T-helper 1 cell treated with Interleukin-12 subunit alpha and Interleukin-12 subunit beta and Interleukin-4 antibody, amounts not matched to agents 30 μg/mL and 1 μg/mL, for 36 hours (primary cell): ENCODE measurements around the gene CNGA1.

Experiments
- H3K27ac Mint-ChIP-seq: one replicate; pipeline ENCODE4 v1.8.0; 2021; ENCODE audit warnings: mild to moderate bottlenecking, mixed read lengths
- H3K27me3 Mint-ChIP-seq: one replicate; pipeline ENCODE4 v1.8.0; 2021; ENCODE audit warnings: low read depth, mixed read lengths
- H3K36me3 Mint-ChIP-seq: one replicate; pipeline ENCODE4 v1.8.0; 2021; ENCODE audit warnings: low read depth, mixed read lengths
- H3K4me1 Mint-ChIP-seq: one replicate; pipeline ENCODE4 v1.8.0; 2021; ENCODE audit warnings: low read depth, mixed read lengths
- H3K4me3 Mint-ChIP-seq: one replicate; pipeline ENCODE4 v1.8.0; 2021; ENCODE audit warnings: mild to moderate bottlenecking, moderate library complexity, mixed read lengths
- H3K9me3 Mint-ChIP-seq: one replicate; pipeline ENCODE4 v1.8.0; 2021; ENCODE audit warnings: mixed read lengths

CNGA1 gene

GRCh38 chr4:47915378-47915777 is 101.1 kb downstream of the CNGA1 start:
- peaks cover 24% of the 10 kb centered on the region for H3K4me1 Mint-ChIP-seq
- peaks cover 13% of the 10 kb centered on the region for H3K36me3 Mint-ChIP-seq
- H3K9me3 Mint-ChIP-seq = peaks cover 15% of the 10 kb centered on the region
- H3K27ac Mint-ChIP-seq = no peak overlapping the region
- H3K27me3 Mint-ChIP-seq = peaks cover 7% of the 10 kb centered on the region
- H3K4me3 Mint-ChIP-seq = peak overlapping the region; percentile 92

GRCh38 chr4:47914926-47915237 is 101.6 kb downstream of the CNGA1 start:
- peaks cover 25% of the 10 kb centered on the region for H3K4me1 Mint-ChIP-seq
- H3K4me3 Mint-ChIP-seq = peak overlapping the region; percentile 92
- H3K27ac Mint-ChIP-seq = peak overlapping the region; percentile 68
- H3K36me3 Mint-ChIP-seq = peaks cover 16% of the 10 kb centered on the region
- H3K27me3 Mint-ChIP-seq = peaks cover 2% of the 10 kb centered on the region
- peaks cover 15% of the 10 kb centered on the region for H3K9me3 Mint-ChIP-seq

DNA sequence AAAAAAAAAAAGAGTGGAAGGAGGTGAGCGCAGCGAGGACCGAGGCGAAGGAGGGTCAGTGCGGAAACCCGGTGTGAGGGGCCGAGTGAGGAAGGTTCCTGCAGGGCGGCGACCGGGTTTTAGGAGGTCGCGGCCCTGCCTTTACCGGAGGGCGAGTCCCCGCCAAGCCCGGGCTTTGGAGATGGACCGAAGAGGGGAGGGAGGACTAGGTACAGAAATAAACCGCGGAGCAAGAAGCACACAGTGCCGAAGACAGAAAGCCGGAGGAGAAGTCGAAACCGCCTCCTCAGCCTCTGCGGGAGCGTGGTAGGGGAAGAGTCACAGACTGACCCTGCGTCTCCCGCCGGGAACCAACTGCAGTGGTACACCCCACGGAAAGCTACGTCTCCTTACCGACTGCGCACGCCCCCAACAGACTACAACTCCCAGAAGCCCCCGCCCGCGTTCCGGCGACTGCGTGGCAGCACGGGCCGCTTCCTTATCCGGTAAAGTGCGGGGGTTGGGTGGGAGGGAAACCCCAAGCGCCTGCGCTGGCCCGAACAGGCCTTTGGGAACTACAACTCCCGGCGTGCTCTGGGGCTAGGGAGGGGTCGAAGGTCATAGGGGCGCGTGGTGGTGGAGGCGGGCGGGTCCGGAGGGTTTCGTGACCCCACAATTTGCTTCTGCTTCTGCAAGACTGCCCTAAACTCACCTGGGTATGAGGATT is 102.1 kb downstream of the CNGA1 start, which contains the start of gene NFXL1:
Gene NFXL1, minus strand, starts transcription at position 364 of the 706 bp plus-strand sequence. CDS start 380 bp downstream, outside the sequence.
- H3K36me3 Mint-ChIP-seq = peaks cover 16% of the 10 kb centered on the region
- H3K27ac Mint-ChIP-seq = peak within 1 kb of the TSS; percentile 94
- peaks cover 15% of the 10 kb centered on the region for H3K9me3 Mint-ChIP-seq
- peak within 1 kb of the TSS; percentile 92 for H3K4me3 Mint-ChIP-seq
- peaks cover 25% of the 10 kb centered on the region for H3K4me1 Mint-ChIP-seq
- H3K27me3 Mint-ChIP-seq = no peaks in the 10 kb centered on the region

DNA sequence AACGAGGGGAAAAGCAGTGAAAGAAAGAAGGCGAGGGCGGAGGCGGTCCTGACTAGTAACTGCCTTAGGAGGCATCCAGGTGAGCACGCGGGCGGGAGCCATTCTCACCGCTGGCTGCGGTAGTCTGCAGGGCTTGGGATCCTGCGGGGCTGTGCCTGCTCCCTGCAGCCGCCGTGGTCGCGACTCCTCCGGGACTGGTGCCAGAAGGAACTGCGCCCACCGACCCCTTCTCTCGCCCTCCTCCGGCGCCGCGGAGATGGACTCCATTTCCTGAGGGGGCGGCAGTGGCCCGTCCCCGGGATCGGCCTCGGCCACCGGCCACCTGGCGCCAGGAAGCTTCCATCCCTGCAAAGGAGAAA is 102.6 kb downstream of the CNGA1 start:
- peaks cover 17% of the 10 kb centered on the region for H3K36me3 Mint-ChIP-seq
- peaks cover 25% of the 10 kb centered on the region for H3K4me1 Mint-ChIP-seq
- H3K9me3 Mint-ChIP-seq = peaks cover 14% of the 10 kb centered on the region
- H3K4me3 Mint-ChIP-seq = peak overlapping the region; percentile 92
- no peaks in the 10 kb centered on the region for H3K27me3 Mint-ChIP-seq
- peak overlapping the region; percentile 94 for H3K27ac Mint-ChIP-seq

GRCh38 chr4:47913330-47913729 is 103.2 kb downstream of the CNGA1 start:
- peaks cover 27% of the 10 kb centered on the region for H3K4me1 Mint-ChIP-seq

GRCh38 chr4:47907089-47907646 is 109.3 kb downstream of the CNGA1 start:
- H3K36me3 Mint-ChIP-seq = peaks cover 30% of the 10 kb centered on the region
- H3K27ac Mint-ChIP-seq = no peak overlapping the region
- no peaks in the 10 kb centered on the region for H3K9me3 Mint-ChIP-seq
- H3K4me3 Mint-ChIP-seq = no peak overlapping the region
- no peaks in the 10 kb centered on the region for H3K27me3 Mint-ChIP-seq
- peaks cover 11% of the 10 kb centered on the region for H3K4me1 Mint-ChIP-seq

More at GRCh38 chr4:47913330-47913729, 103.2 kb downstream of the CNGA1 start:
- Mint-ChIP-seq H3K27ac (peak overlapping the region; percentile 94), H3K36me3 (peaks cover 19% of the 10 kb centered on the region), H3K27me3 (no peaks in the 10 kb centered on the region), H3K4me3 (peak overlapping the region; percentile 92), H3K9me3 (peaks cover 8% of the 10 kb centered on the region)

DNA sequence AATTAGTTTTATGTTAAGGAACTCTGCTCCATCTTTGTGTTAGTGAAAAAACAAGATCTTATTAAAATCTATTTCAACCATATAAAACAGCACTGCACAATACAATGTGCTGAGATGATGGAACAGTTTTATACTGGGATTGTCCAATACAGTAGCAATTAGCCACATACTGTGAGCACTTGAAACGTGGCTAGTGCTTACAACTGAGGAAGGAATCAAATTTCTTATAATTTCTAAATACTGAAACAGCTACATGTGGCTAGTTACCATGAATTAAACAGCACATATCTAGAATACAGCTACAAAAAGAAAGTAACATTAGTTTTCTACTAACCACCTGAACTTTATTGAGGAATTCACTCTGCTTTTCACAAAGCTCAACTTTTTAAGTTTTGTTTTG is 116.8 kb downstream of the CNGA1 start:
- Mint-ChIP-seq H3K4me3 (no peak overlapping the region), H3K27ac (no peak overlapping the region), H3K36me3 (peaks cover 19% of the 10 kb centered on the region), H3K9me3 (no peaks in the 10 kb centered on the region), H3K4me1 (no peaks in the 10 kb centered on the region), H3K27me3 (no peaks in the 10 kb centered on the region)

GRCh38 chr4:47891928-47892327 is 124.6 kb downstream of the CNGA1 start:
- Mint-ChIP-seq H3K27ac (no peak overlapping the region), H3K36me3 (peaks cover 36% of the 10 kb centered on the region), H3K9me3 (no peaks in the 10 kb centered on the region), H3K4me1 (peaks cover 5% of the 10 kb centered on the region), H3K4me3 (no peak overlapping the region), H3K27me3 (no peaks in the 10 kb centered on the region)
